Measurements from ENCODE around the gene HACD2.

The HACD2 gene

DNA sequence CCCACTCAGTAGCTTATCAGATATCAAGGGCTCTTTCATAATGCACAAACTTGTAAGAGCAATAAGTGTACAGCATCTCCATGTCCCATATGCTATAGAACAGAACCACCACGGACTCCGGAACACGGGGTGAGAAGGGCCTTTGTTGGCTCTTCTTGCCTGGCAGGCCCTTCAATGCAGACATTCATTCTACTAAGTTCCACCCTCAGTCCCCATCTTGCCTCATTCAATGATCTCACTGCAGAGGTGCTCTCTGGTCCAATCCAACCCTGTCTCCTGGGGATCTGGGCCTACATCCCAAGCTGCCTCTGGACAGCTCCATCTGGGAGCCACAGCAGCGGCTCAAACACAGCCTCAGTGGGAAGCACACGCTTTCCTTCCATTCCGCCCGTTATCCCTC lies 16.8 kb downstream of the HACD2 start:
- no peak for DNase-seq

DNA sequence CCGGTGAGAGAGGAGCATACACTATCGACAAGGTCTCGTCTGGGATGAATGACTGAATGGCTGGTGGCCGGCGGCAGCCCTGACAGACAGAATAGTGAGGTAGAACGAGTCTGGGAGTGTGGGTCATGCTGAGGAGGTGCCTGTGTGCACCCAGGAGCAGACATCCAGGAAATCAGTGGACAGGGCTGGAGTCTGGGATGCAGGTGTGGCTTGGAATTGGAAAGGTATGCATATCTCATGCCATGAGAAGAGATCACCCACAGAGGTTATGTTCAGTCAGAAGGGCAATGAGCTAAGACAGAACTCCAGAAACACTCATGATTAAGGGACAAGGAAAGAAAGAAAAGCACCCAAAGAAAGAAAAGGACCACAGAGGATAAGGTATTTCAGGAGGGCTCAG lies 20.8 kb downstream of the HACD2 start:
- no peak for DNase-seq

DNA sequence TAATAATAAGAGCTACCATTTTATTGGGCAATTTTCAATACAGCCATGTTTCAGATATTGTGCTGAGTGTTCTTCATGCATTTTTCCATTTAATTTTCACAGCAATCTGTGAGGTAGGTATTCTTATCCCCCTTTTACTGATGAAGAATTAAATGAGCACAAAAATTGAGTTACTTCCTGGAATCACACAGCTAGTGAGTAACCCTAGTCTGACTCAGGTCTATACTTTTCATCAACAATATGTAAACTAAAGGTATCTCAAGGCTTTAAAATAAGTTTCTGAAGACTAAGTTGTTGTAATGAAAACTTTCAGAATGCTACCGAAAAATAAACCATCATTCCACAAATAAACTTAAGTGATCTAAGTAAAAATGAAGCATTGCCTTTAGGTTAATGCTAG lies 22.3 kb downstream of the HACD2 start:
- DNase-seq = no peak

DNA sequence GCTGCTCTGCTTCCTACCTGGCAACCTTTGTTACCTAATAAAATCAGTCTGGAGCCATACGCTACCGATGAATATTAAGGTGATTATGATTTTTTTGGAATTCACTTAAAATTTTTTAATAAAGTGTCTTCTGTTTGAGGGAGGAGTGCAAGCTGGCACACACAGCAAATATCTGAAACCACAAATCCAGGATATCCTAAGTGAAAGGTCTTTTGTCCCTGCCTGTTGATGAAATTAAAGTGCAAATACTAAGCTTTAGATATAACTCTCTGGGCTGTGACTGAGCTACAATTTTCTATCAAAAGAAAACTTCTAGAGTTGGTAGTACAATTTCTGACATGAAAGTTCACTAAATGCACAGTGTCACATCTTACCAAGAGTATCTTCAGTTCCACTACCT lies 23.7 kb downstream of the HACD2 start:
- no peak for DNase-seq

DNA sequence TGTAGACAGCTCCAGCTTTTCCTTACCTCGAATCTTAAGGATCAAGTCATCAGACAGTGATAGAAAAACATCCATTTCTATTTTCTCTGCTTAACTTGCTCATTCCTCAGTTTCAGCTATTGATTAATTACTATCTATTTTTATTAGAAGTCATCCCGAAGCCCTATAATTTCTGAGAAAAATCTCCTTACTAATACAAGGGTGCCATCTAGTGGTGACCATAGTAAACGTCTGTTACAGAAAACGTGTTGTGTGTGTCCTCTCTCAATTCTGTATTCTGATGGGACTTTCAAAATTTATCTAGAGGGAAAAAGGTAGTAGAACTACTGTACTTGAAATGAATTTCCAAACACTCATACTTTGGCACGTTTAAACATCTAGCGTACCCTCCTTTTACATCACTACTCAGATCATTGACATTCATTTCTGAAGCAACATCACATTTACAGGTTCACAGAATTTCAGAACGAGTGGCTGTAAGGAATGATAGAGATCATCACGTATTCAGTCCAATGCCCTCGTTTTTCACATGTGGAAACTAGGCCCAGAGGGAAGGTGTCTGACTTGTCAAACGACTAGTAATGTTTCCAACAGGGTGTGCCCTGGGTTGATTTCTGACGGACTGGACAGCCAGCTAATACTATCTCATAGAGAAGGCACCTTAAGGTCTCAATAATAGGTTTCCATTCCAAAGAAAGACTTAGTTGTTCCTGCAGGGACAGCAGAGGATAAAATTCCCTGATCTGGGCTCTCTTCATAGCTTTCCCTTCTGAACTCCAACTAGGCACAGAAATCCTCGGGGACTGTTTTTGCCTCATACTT lies 25.6 kb downstream of the HACD2 start:
- DNase-seq = peak; percentile 49 to 69

DNA sequence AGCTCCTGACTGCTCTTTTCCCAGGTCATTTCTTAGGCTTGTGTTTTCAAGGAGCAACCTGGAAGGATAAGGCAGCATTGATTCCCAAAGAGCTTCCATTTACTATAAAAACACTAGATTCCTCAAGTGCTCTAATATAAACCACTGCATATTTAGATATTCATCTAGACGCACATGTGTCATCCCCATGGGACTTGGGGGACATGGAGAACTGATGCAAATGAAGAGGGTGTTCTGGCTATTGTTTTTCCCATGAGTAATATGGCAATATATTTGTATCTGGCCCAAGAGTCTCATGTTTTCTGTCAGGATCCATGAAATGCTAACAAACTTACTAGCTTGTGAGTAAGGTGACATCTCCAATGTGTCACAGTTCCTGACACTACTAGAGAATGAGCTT lies 31.3 kb downstream of the HACD2 start:
- no peak for DNase-seq

DNA sequence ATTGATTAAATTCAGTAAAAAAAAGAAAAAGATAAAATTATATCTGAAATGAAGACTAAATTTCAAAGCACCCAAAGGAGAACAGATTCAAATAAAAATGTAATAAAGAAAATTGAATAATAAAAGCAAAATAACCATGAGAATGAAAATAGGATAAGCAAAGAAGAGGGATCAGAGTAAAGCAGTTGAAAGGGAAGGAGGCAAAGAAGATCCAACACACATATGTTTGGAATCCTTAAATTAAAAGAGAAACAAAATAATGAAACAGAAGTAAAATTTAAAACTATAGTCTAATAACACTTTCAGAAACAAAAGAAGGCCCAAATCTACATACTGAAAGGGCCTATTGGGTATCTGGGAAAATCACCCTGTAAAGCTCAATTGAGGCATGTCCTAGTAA lies 32.1 kb downstream of the HACD2 start:
- no peak for DNase-seq

DNA sequence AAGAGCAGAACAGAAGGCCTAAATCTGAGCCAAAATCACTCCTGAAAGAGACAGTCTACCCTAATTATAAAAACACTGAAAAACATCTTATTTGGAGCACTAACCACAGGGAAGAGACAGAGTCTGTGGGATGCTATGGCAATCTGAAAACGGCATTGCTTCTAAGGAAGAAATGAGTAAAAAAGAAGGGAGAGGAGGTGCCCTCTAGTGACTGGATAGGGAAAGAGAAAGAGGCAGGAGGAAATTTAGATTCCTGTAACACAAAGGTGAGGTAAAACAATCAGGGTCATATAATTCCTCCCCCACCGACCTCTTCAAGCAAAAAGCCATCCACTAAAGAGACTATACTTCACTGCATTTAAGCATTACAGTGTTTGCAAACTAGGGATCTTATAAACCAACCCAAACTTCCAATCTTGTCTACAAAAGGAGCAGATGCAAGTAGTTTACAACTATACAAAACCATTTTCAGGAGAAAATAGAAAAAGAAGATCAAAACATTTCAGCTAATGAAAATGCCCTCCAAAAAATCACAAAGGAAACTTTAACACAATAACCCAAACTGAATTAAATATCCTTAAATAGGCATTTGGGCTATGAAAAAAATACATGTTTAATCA lies 32.6 kb downstream of the HACD2 start:
- DNase-seq = peak; percentile 43 to 53

DNA sequence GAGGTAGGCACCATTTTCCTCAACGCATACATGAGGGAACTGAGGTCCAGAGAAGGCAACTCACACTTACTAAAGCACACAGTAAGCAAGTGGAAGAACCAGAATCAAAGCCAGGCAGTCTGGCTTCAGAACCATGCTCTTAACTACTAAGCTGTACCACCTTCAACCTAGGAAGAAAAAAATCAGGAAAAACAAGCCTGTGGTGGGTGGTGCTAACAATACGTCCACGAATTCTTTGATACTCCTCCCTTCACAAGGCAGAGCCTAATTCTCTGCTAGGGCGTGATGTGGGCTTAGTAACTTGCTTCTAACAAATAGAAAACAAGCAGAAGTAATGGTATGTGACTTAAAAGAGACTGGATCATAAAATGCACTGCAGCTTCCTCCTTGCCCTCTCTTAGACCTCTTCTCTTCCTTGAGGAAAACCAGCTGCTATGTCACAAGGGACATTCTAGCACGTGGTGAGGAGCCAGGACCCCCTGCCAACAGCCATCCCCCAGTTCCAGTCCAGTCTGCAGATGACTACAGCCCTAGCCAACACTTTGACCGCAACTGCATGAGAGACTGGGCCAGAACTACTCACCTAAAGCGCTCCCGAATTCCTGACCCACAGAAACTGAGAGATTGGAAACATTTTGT lies 36.9 kb downstream of the HACD2 start:
- no peak for DNase-seq

DNA sequence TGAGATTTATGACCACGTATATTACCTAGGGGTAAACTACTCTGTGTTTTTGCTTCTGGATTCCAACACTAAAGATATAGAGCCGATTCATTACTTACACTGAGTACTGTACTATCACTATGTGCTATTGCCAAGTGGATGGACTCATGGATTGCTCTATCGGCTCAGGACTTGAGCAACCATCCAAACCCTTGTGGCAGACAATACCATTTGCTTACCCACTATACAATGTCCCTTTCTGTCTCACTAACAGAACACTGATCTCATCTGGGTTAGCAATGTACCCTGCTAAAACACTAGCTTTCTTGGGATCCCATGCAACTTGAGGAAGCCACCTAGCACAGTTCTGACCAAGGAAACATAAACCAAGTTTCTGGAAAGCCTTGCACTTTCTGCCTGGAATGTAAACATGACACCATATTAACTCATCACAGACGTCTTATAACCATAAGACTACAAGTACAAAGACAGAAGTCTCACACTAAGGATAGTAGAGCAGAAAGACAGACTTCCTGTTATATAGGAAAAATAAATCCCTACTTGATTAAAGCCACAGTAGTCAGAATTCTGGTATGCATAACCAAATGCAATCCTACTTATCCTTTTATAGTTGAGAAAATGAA lies 38.6 kb downstream of the HACD2 start:
- DNase-seq = no peak

DNA sequence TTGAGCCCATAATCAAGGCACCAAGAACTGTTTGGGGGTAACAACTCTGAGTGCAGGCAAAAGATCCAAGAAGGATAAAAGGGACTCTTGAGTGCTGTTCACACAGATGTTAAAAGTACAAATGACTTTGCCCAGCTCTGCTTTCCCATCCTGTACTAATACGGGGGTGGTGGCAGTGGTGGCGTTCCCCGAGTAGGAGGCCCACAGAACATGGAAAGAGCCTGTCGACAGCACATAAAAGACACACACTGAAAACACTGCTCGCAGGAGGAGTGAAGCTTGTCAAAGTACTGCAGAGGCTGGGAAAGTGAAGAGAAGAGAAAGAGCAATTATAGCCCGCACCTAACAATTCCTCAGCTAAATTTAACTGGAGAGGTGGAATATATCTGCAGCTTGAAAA lies 40.9 kb downstream of the HACD2 start:
- DNase-seq = no peak

DNA sequence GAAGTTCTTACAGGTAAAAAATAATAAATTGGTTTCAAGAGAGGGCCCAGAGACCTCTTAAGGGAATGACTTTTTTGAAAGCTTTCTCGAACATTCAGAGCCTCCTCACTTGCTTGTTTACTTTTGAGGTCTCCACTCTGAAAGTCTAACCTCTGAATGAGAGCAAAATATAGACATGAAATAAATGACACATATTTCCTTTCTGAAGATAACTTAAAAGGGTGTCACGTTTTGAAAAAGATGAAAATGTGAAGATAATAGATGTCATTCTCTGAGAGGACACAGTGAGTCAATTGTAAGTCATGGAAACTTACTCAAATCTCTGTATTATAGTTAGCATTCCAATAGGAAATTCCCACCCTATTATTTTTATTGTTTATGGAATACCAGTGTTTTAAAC lies 44.6 kb downstream of the HACD2 start:
- DNase-seq = no peak

DNA sequence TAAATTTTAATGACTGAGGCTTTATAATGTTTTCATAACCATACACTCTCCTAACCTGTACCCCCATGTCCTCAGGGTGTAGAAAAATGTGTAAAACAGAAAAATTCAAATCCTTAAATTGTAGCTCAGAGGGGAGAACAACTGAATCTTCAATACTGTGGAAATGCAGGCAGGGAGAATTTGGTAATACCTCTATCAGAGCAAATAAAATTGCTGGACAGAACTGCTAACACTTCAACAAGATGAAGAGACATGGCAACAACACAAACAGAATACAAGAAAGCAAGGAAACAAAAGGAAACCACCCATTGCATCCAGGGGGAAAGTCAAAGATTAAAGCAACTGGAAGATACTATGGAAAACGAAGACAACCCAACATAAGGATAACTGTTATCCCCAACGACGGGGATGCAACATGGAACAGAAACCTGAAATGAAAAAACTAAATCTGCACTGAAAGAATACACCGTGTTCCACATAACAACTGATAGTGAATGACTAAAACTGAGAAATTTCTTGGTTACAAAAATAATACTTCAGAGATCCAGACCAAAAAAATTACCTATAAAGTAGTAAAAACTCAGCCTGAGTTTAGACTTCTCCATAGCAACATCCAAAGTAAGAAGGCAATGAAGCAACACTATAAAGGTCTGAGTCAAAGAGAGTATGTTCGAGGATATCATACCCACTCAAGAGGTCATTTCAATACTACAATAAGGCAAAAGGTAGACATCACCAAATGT lies 48.5 kb downstream of the HACD2 start:
- DNase-seq = no peak

DNA sequence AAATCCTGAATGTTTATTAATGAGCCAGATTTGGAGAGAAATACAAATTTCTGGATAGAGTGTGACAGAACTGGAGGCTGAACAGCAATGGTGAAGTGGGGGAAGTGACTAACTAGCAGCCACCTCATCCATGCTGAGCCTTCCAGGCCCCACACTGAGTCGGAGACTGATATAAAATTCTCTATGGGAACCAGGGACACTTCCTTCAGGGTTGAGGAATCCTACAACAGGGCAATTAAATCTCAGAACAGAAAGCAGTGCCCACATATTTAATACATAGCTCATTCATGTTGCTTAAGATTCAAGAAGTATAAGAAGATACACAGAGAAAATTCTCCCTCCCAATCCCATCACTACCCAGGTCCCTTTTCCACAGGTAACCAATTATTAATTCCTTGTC lies 49.3 kb downstream of the HACD2 start:
- no peak for DNase-seq

DNA sequence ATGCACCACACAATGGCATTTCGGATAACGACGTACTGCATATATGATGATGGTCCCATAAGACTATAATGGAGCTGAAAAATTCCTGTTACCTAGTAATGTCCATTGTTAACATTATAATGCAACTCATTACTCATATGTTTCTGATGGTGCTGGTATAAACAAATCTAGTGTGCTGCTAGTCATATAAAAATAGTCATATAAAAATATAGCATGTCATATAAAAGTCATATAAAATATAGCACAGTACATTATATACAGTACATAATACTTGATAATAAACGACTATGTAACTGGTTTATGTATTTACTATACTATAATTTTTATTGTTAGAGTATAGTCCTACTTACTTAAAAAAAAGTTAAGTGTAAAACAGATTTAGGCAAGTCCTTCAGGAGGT lies 50.6 kb downstream of the HACD2 start:
- no peak for DNase-seq

DNA sequence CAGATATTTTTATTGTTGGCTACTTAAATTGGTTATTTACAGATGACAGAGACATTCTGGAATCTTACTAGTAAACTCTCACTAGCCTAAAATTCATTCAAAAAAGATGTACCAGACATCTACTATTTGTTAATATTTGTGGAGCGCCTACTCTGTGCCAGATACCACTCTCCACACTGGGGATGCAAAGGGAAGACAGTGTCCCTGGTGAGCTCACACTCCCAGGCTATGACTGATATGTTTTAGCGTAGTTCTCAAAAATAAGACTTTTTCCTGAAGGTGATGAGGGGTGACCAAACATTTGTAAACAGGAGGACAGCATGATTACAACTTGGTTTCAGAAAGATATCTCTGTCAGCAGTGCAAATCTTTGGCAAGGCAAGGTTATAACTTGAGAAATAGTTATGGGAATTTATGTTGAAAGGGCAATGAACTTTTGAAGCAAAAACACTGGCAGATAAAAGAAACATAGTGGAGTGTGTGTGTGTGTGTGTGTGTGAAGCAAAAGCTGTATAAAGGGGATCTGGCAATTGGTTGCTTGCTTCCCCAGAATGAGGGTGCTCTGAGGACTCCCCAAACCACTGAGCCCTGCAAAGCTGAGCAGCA lies 51.2 kb downstream of the HACD2 start:
- no peak for DNase-seq

DNA sequence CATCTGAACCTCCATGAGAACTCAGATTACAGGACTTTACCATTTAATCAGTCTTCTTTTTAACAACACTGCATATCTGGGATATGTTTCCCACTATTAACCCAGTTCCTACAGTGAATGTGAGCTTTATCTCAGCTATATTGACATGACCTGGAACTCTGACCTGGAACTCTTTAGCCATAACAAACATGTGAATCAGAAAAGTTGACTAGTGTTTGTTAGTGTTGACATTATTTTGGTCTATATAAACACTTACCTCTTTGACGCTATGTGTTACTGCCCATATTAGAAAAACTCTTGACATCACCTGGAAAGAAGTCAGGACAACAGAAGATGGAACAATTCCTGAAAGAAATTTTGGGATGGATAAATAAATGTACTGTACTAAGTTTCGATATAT lies 56.7 kb downstream of the HACD2 start:
- DNase-seq = no peak

DNA sequence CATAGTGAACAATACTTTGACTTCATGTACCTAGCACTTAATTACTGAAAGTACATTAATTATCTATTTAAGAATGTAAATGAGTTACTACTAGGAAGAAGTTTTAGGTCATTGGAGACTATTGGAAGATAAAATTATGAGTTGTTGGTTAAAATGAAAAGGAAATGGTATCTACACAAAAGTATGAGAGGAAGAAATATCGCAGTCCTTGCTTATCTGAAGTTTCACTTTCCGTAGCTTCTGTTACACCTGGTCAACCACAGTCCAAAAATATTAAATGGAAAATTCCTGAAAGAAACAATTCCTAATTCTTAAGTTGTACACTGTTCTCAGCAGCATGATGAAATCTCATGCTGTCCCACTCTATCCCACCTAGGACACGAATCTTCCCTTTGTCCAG lies 57.8 kb downstream of the HACD2 start:
- DNase-seq = no peak

DNA sequence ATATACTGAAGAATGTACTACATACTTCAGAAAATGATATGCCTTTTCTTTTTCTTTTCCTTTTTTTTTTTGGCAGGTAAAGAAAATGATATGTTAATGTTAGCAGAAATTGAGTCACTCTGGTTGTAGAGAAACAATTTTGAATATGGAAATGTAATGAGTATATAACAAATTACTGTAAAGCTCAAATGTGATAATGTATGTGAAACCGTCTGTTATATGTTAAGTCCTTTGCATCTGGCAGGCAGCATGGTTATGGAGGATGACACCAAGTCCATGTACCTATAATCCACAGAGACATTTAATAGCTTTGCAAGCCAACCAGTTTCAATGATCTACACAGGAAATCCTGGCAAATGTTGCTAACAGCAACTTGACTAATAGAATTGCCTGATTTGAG lies 58.4 kb downstream of the HACD2 start:
- no peak for DNase-seq

DNA sequence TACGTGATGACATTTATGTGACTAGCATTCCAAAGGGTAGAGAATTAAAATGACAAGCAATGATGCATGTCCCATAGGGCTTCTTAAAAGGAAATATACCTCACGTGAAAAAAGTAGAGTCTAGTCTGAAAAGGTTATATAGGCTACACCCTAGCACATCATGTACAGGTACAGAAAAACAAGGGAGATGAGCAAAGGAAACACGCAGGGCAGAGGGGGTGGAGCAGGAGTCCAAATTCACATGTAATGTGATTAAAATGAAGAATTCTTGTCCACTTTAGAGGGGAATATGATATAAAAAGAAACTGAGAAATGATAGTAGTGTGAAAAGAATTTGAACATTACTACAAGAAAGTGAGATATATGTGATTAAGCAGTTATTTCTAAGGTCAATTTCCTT lies 59.4 kb downstream of the HACD2 start:
- DNase-seq = no peak

DNA sequence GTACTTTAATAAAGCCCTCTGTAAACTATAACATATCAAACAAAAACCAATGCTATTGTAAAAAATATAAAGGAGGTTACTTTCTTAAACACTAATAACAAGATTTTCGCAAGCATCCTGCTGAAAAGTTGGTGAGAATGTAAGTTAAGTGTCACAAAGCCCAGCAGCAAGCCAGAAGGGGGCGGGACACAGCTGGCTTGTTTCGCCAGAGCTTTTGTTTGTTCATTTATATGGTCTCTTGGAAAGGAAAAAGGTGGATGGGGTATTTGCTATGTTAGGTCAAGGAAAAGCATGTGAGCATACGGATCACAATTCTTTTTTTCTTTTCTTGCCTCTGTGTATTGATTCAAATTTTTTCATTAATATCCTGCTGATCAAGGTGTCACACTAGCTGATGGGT lies 59.9 kb downstream of the HACD2 start:
- DNase-seq = no peak

DNA sequence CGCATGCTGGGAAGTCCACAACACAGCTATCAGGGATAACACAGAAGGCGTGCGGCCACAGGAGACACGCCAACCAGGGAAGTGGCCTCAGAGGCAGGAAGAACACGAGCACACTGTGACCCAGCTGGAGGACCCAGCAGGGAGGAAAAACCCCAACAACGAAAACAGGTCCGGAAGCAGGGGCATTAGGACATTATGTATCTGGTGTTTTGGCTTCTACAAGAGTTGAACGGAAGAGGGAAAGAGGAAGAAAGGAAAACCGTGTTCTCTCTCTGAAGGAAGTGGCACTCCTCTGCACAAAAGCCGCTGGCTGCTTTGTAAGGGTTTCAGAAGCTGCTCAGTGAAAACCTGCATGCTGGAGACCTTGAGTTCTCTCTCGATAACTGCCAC lies 61.8 kb downstream of the HACD2 start:
- DNase-seq = no peak
